Esophagus muscularis mucosa (tissue), 4 donors: Measurements from ENCODE around the gene PROCA1. TPM values are rescaled to one million over a fixed set of nuclear protein-coding genes. Genes with fewer than 3 reads are reported as not detected.

Experiments used
- DNase-seq: peaks from one replicate; pipeline ENCODE4 v3.0.0-alpha.2; 2017; ENCODE audit errors: extremely low spot score
- H3K27ac ChIP-seq, 4 donors: fragments of 200-600 bp; sonication (generic); replicated peaks in 1 of 4; 1 replicate in 3 of 4; 2 replicates in 1 of 4; pipeline ENCODE4 v1.5.1; 2016 to 2019; ENCODE audit warnings: mild to moderate bottlenecking in 1 of 4
- H3K27me3 ChIP-seq, 4 donors: fragments of 200-600 bp; sonication (generic); one replicate each; pipeline versions ENCODE4 v1.5.1 to v1.6.0; 2016 to 2019
- H3K36me3 ChIP-seq, 4 donors: fragments of 200-600 bp; sonication (generic); one replicate each; pipeline ENCODE4 v1.5.1; 2016 to 2019
- H3K4me1 ChIP-seq, 4 donors: fragments of 200-600 bp; sonication (generic); one replicate each; pipeline ENCODE4 v1.5.1; 2016 to 2019
- H3K4me3 ChIP-seq, 4 donors: fragments of 200-600 bp; sonication (generic); 1 replicate in 2 of 4; 2 replicates in 2 of 4; pipeline ENCODE4 v1.5.1; 2016 to 2019; ENCODE audit warnings: mild to moderate bottlenecking in 4 of 4, moderate library complexity in 1 of 4
- H3K9me3 ChIP-seq, 4 donors: fragments of 200-600 bp; sonication (generic); 1 replicate in 3 of 4; 2 replicates in 1 of 4; pipeline ENCODE4 v1.5.1; 2016 to 2019
- EP300 ChIP-seq: sonication (generic); formaldehyde crosslinking; IDR thresholded peaks from one replicate; pipeline ENCODE4 v1.6.1; 2017; ENCODE audit warnings: antibody characterized with exemption
- POLR2A ChIP-seq: fragments of 450-650 bp; IDR thresholded peaks from one replicate; pipeline ENCODE4 v1.6.1; 2017; ENCODE audit warnings: antibody characterized with exemption, moderate library complexity, mild to moderate bottlenecking, low read depth
- POLR2AphosphoS5 ChIP-seq, 2 donors: sonication (generic); formaldehyde crosslinking; IDR thresholded peaks; one replicate each; pipeline ENCODE4 v1.6.1; 2017; ENCODE audit warnings: antibody characterized with exemption in 2 of 2
- WGBS: methylation state at CpG from one replicate; pipeline ENCODE4 v1.1.5; 2018; 5-methylcytosine and 5-hydroxymethylcytosine counted together
- intact Hi-C: fragments of 100-400 bp; cut with DNase I; formaldehyde crosslinking; loops from one replicate; pipeline ENCODE4 v1.15.1; 2023
- total RNA-seq, 4 donors: library from RNA; depleted of rRNA; stranded (reverse); fragments of >200 nt; gene quantifications; one replicate each; pipeline versions ENCODE4 v1.1.0 to v1.2.1, GENCODE V29; 2016
- TF ChIP-seq, protein P1 (sequence below), 3 experiments: fragments of 200-600 bp in 2 of 3; fragments of 450-650 bp in 1 of 3; sonication (generic) in 2 of 3; IDR thresholded peaks; one replicate each; pipeline ENCODE4 v1.5.1; 2017 to 2019; ENCODE audit warnings: antibody characterized with exemption in 3 of 3, mild to moderate bottlenecking in 2 of 3, moderate library complexity in 1 of 3

Gene PROCA1
- total RNA-seq, 4 donors from 2014 or later: 0.50 to 2.1 (median 0.85) TPM

DNA sequence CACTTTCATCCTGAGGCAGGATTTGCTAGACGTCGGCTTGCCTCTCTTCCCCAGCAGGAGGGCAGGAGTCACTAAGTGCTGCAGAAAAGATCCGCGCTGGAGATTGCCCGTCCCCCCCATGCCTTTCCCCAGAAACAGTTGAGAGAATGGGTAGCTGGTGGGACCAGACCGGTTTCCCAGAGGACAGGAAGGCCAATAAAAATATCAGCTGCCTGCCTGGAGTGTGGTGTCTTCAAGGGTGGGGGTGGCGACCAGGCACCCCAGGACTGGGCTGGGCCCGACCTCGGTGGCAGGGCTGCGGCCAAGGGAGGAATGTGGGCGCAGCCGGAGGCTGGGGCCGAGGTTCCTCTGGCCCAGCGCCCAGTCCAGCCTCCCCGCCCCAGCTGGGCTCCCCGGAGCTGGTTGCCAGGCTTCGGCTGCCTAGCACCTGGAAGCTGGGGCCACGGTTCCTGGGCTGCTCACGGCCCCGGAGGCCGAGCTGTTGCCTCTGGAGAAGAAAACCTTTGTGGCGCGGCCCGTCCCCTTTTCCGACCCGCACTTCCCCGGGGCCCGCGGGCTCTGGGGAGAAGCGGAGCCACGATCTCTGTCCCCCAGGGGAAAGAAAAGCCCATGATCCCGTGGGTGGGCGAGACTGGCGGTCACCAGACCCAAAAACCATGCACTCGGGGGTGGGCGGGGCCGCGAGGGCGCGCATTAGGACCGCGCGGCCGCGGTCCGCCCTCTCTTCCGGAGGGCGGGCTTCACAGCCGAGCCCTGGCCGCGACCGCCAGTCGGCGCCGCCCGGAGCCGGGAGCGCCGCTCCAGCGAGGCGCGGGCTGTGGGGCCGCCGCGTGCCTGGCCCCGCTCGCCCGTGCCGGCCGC lies 31.8 kb upstream of the PROCA1 start, which contains the start of gene TRAF4:
Gene TRAF4 (plus strand): TSS at position 769 of the 861 bp plus-strand sequence. CDS start 102 bp downstream, outside the sequence.
- H3K4me1 ChIP-seq: peaks cover 37 to 49% (median 47%) of the 10 kb centered on the region in 4 donors
- peaks cover 0 to 14% (median 14%) of the 10 kb centered on the region in 4 donors for H3K36me3 ChIP-seq
- H3K27me3 ChIP-seq: no peaks in the 10 kb centered on the region
- intact Hi-C loops: loop anchor here (2.0 kb wide), 1 partner anchor 15 kb away; the partner anchor contains the start of gene NEK8
- H3K27ac ChIP-seq: peak within 1 kb of the TSS; percentile 80 to 95 (median 90)
- no peaks in the 10 kb centered on the region for H3K9me3 ChIP-seq
- no peak for DNase-seq
- whole genome bisulfite sequencing: 2% methylated on average over 37 of the region's 70 CpGs
- peak within 1 kb of the TSS; percentile 61 to 95 (median 76) for H3K4me3 ChIP-seq
- TF ChIP-seq, protein P1, sequence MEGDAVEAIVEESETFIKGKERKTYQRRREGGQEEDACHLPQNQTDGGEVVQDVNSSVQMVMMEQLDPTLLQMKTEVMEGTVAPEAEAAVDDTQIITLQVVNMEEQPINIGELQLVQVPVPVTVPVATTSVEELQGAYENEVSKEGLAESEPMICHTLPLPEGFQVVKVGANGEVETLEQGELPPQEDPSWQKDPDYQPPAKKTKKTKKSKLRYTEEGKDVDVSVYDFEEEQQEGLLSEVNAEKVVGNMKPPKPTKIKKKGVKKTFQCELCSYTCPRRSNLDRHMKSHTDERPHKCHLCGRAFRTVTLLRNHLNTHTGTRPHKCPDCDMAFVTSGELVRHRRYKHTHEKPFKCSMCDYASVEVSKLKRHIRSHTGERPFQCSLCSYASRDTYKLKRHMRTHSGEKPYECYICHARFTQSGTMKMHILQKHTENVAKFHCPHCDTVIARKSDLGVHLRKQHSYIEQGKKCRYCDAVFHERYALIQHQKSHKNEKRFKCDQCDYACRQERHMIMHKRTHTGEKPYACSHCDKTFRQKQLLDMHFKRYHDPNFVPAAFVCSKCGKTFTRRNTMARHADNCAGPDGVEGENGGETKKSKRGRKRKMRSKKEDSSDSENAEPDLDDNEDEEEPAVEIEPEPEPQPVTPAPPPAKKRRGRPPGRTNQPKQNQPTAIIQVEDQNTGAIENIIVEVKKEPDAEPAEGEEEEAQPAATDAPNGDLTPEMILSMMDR (IDR thresholded peaks at IDR 0.05): peak in 2 of 3 experiments; percentile 35 to 57
- TF ChIP-seq EP300 (no peak), POLR2A (no peak), POLR2AphosphoS5 (IDR thresholded peaks at IDR 0.05) (peak; percentile 54 to 85)

DNA sequence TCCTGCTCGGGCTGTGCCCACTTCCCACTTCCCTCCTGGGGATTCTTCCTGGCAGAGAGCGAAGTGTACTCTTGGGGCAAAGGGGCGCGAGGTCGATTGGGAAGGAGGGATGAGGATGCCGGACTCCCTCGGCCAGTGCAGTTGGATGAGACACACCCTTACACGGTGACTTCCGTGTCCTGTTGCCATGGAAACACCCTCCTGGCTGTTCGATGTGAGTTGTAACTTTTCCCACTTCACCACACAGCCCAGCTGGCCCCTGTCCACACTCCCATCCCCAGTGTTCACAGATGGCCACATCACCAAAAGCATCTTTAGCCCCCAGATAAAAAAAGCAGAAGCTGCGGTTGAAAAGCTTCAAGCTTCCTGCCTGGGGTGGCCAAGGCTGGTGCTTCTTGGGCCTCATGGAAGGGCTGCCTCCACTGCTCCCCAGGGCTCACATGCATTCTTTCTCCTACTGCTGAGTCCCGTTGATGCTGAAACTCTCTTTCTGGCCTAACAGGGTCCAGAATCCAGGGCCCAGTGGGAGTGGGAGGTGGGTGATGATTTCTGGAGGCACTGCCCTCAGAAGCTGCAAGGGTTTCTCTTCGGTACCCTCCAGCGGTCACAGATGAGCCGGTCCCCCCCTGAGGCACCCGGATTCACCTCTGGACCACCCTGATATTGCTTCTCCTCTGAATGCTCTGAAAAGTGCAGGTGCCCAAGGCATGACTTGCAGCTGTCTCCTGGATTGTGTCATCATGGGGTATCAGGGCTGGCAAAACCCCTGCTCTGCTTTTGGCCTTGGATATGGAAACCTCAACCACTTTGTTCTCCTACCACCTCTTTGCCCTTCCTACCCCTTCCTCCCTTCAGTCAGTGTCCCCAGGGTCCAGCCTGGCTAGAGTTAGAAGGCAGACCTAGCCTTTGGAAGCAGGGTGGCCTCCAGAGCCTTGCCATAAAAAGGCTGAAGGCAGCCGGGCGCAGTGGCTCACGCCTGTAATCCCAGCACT lies 30.0 kb upstream of the PROCA1 start:
- no peak overlapping the region for H3K27ac ChIP-seq
- H3K9me3 ChIP-seq: no peaks in the 10 kb centered on the region
- WGBS: 86% methylated on average over 17 of the region's 19 CpGs
- TF ChIP-seq EP300 (no peak), POLR2A (no peak), POLR2AphosphoS5 (IDR thresholded peaks at IDR 0.05) (no peak)
- TF ChIP-seq, protein P1 (IDR thresholded peaks at IDR 0.05): no peak
- H3K4me3 ChIP-seq: no peak overlapping the region
- no peaks in the 10 kb centered on the region for H3K36me3 ChIP-seq
- intact Hi-C loops: loop anchor here (2.0 kb wide), 1 partner anchor 13 kb away; the partner anchor contains the start of gene NEK8
- no peak for DNase-seq
- peaks cover 33 to 41% (median 38%) of the 10 kb centered on the region in 4 donors for H3K4me1 ChIP-seq
- H3K27me3 ChIP-seq: no peaks in the 10 kb centered on the region

DNA sequence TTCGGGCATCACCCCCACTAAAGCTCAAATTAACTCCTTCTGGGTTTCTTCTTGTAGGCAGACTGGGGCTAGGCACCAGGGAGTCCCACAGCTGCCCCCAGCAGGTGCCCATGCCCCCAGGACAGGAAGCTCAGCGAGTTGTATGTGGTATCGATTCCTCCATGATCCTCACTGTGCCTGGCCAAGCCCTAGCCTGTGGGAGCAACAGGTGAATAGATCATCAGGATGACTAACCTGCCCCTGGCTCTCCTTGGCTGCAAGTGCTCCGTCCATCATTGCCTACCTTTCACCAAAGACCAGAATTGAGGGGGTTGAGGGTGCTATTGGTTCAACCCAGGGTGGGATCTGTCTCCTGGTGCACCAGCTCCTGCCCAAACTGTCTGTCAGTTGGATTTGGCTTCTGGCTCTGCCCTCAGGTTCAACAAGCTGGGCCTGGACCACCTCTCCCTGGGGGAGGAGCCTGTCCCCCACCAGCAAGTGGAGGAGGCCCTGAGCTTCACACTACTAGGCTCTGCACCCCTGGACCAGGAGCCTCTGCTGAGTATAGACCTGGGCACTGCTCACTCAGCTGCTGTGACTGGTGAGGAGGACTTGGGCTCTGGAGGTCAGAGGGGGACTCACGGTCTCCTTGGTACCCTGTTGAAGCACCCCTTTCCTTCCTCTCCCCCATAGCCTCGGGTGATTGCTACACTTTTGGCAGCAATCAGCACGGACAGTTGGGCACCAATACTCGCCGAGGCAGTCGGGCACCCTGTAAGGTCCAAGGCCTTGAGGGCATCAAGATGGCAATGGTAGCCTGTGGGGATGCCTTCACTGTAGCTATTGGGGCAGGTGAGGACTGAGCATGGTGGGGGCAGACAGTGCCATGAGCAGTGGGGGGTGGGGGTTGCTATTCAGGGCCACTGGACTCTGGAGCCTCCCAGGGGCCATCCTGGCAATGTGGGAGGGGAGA lies 29.0 kb upstream of the PROCA1 start:
- DNase-seq: no peak
- intact Hi-C loops: no loop called here
- H3K4me3 ChIP-seq: no peak overlapping the region
- H3K27ac ChIP-seq: no peak overlapping the region
- no peaks in the 10 kb centered on the region for H3K36me3 ChIP-seq
- TF ChIP-seq POLR2AphosphoS5 (IDR thresholded peaks at IDR 0.05) (no peak), EP300 (no peak)
- TF ChIP-seq, protein P1 (IDR thresholded peaks at IDR 0.05): no peak
- no peaks in the 10 kb centered on the region for H3K9me3 ChIP-seq
- peaks cover 23 to 31% (median 29%) of the 10 kb centered on the region in 4 donors for H3K4me1 ChIP-seq
- 83% methylated on average over 4 of the region's 10 CpGs for WGBS
- no peaks in the 10 kb centered on the region for H3K27me3 ChIP-seq
